GM21737 (cell line): ENCODE measurements around the gene NR2F6.
"Not testable (repeated sequence)": the region's sequence is repeated elsewhere in the genome, so short reads cannot be mapped to it uniquely, and the experiment has no call there.

Experiments used
- ATAC-seq: cut with Tn5 transposase; IDR thresholded peaks from one replicate; pipeline ENCODE4 v1.9.1; 2021; ENCODE audit warnings: mild to moderate bottlenecking, moderate library complexity; ENCODE audit not compliant: unreplicated experiment

NR2F6 gene

GRCh38 chr19:17245535-17245984, at the start of gene NR2F6:
NR2F6 (minus strand) TSS chr19:17245919; CDS start chr19:17245220, 699 bp downstream.
- ATAC-seq, result peak; percentile 7

- no peak for ATAC-seq
These were observed 48.6 kb upstream of the NR2F6 start for GRCh38 chr19:17294051-17294891.

GRCh38 chr19:17293605-17294004, 47.9 kb upstream of the NR2F6 start:
- ATAC-seq, result no peak

- ATAC-seq, result peak; percentile 81
These were observed 46.8 kb upstream of the NR2F6 start for GRCh38 chr19:17292301-17293074.

GRCh38 chr19:17289489-17289888, 43.8 kb upstream of the NR2F6 start:
- no peak for ATAC-seq

- no peak for ATAC-seq
These were observed 41.0 kb upstream of the NR2F6 start for GRCh38 chr19:17286752-17287151.

GRCh38 chr19:17286263-17286662, 40.5 kb upstream of the NR2F6 start:
- ATAC-seq, result no peak

GRCh38 chr19:17285415-17286135, 39.9 kb upstream of the NR2F6 start:
- ATAC-seq, result no peak

- ATAC-seq, result no peak
These were observed 37.8 kb upstream of the NR2F6 start for GRCh38 chr19:17283504-17283996.

GRCh38 chr19:17282488-17283125, 36.9 kb upstream of the NR2F6 start:
- ATAC-seq, result peak; percentile 73

GRCh38 chr19:17281391-17282304, 35.9 kb upstream of the NR2F6 start, which contains the start of gene ANKLE1:
ANKLE1 (plus strand) TSS chr19:17281901; CDS start chr19:17281921, 20 bp downstream.
- peak; percentile 4 for ATAC-seq

- ATAC-seq, result no peak
These were observed 33.7 kb upstream of the NR2F6 start for GRCh38 chr19:17279436-17279835.

GRCh38 chr19:17275441-17276175, 29.9 kb upstream of the NR2F6 start:
- ATAC-seq, result no peak

GRCh38 chr19:17274892-17275291, 29.2 kb upstream of the NR2F6 start:
- not testable (repeated sequence) for ATAC-seq

GRCh38 chr19:17268754-17269153, 23.0 kb upstream of the NR2F6 start:
- ATAC-seq, result no peak

- ATAC-seq, result peak; percentile 89
These were observed 21.5 kb upstream of the NR2F6 start, which contains the start of gene BABAM1 for GRCh38 chr19:17266975-17267788. BABAM1 (plus strand) TSS chr19:17267443; CDS start chr19:17268807, 1,364 bp downstream.

GRCh38 chr19:17266589-17266974, 20.9 kb upstream of the NR2F6 start:
- ATAC-seq, result peak; percentile 4

- ATAC-seq, result no peak
These were observed 20.3 kb upstream of the NR2F6 start for GRCh38 chr19:17266026-17266425.
